Thoracic aorta (tissue), 2 donors: Measurements from ENCODE around the gene FAM83D. TPM values are rescaled to one million over a fixed set of nuclear protein-coding genes. Genes with fewer than 3 reads are reported as not detected.

Experiments used
- ATAC-seq: fragments of 150-250 bp; one replicate; pipeline ENCODE4 v1.8.0; 2017; ENCODE audit warnings: low read depth; ENCODE audit not compliant: insufficient number of reproducible peaks, low FRiP score
- DNase-seq: peaks from one replicate; pipeline ENCODE4 v3.0.0-alpha.2; 2020; ENCODE audit warnings: low spot score
- H3K27ac ChIP-seq, 2 donors: fragments of 200-600 bp; sonication (generic); 1 replicate in 1 of 2; 2 replicates in 1 of 2; pipeline ENCODE4 v1.5.1; 2016; ENCODE audit warnings: mild to moderate bottlenecking in 2 of 2, moderate library complexity in 2 of 2
- H3K27me3 ChIP-seq: fragments of 200-600 bp; sonication (generic); replicated peaks from 2 replicates; pipeline ENCODE4 v1.6.0; 2016; ENCODE audit warnings: mild to moderate bottlenecking; ENCODE audit not compliant: insufficient read depth
- H3K36me3 ChIP-seq: fragments of 200-600 bp; sonication (generic); one replicate; pipeline ENCODE4 v1.5.1; 2016
- H3K4me1 ChIP-seq, 2 donors: fragments of 200-600 bp; sonication (generic); 1 replicate in 1 of 2; 2 replicates in 1 of 2; pipeline versions ENCODE4 v1.5.1 to v1.6.0; 2016; ENCODE audit warnings: low read depth in 2 of 2, mild to moderate bottlenecking in 1 of 2; ENCODE audit not compliant: control insufficient read depth in 1 of 2
- H3K4me3 ChIP-seq: fragments of 200-600 bp; sonication (generic); 2 replicates; pipeline ENCODE4 v1.5.1; 2016; ENCODE audit warnings: mild to moderate bottlenecking
- H3K9me3 ChIP-seq: fragments of 200-600 bp; sonication (generic); 2 replicates; pipeline ENCODE4 v1.5.1; 2016
- total RNA-seq, 2 donors: library from RNA; depleted of rRNA; stranded (reverse); fragments of >200 nt; gene quantifications; one replicate each; pipeline versions ENCODE4 v1.1.0 to v1.2.3, GENCODE V29; 2016
- TF ChIP-seq, protein P1 (sequence below): fragments of 200-600 bp; sonication (generic); IDR thresholded peaks from one replicate; pipeline ENCODE4 v1.5.1; 2019; ENCODE audit warnings: antibody characterized with exemption

FAM83D gene
- total RNA-seq, 2 donors from 2014 or later, result 5.7 to 6.6 TPM

- Histone ChIP-seq H3K27me3 (no peaks in the 10 kb centered on the region), H3K36me3 (no peaks in the 10 kb centered on the region), H3K4me3 (no peak overlapping the region), H3K9me3 (no peaks in the 10 kb centered on the region), H3K4me1 (no peaks in the 10 kb centered on the region), H3K27ac (no peak overlapping the region)
- ATAC-seq, result no peak
- DNase-seq, result no peak
- TF ChIP-seq, protein P1, sequence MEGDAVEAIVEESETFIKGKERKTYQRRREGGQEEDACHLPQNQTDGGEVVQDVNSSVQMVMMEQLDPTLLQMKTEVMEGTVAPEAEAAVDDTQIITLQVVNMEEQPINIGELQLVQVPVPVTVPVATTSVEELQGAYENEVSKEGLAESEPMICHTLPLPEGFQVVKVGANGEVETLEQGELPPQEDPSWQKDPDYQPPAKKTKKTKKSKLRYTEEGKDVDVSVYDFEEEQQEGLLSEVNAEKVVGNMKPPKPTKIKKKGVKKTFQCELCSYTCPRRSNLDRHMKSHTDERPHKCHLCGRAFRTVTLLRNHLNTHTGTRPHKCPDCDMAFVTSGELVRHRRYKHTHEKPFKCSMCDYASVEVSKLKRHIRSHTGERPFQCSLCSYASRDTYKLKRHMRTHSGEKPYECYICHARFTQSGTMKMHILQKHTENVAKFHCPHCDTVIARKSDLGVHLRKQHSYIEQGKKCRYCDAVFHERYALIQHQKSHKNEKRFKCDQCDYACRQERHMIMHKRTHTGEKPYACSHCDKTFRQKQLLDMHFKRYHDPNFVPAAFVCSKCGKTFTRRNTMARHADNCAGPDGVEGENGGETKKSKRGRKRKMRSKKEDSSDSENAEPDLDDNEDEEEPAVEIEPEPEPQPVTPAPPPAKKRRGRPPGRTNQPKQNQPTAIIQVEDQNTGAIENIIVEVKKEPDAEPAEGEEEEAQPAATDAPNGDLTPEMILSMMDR, result no peak
These were observed 37.2 kb upstream of the FAM83D start for GRCh38 chr20:38889050-38889449.

- H3K36me3 ChIP-seq, result no peaks in the 10 kb centered on the region
- H3K27me3 ChIP-seq, result no peaks in the 10 kb centered on the region
- ATAC-seq, result no peak
- H3K4me1 ChIP-seq, result no peaks in the 10 kb centered on the region
- H3K27ac ChIP-seq, result no peak overlapping the region
- DNase-seq, result no peak
- TF ChIP-seq, protein P1, result no peak
- no peaks in the 10 kb centered on the region for H3K9me3 ChIP-seq
- H3K4me3 ChIP-seq, result no peak overlapping the region
These were observed 36.3 kb upstream of the FAM83D start for GRCh38 chr20:38889792-38890496.

- Histone ChIP-seq H3K27ac (no peak overlapping the region), H3K9me3 (no peaks in the 10 kb centered on the region), H3K4me1 (no peaks in the 10 kb centered on the region), H3K27me3 (no peaks in the 10 kb centered on the region), H3K36me3 (no peaks in the 10 kb centered on the region), H3K4me3 (no peak overlapping the region)
- ATAC-seq (no peak), DNase-seq (no peak)
- TF ChIP-seq, protein P1, result no peak
These were observed 35.8 kb upstream of the FAM83D start for GRCh38 chr20:38890497-38890818.

DNA sequence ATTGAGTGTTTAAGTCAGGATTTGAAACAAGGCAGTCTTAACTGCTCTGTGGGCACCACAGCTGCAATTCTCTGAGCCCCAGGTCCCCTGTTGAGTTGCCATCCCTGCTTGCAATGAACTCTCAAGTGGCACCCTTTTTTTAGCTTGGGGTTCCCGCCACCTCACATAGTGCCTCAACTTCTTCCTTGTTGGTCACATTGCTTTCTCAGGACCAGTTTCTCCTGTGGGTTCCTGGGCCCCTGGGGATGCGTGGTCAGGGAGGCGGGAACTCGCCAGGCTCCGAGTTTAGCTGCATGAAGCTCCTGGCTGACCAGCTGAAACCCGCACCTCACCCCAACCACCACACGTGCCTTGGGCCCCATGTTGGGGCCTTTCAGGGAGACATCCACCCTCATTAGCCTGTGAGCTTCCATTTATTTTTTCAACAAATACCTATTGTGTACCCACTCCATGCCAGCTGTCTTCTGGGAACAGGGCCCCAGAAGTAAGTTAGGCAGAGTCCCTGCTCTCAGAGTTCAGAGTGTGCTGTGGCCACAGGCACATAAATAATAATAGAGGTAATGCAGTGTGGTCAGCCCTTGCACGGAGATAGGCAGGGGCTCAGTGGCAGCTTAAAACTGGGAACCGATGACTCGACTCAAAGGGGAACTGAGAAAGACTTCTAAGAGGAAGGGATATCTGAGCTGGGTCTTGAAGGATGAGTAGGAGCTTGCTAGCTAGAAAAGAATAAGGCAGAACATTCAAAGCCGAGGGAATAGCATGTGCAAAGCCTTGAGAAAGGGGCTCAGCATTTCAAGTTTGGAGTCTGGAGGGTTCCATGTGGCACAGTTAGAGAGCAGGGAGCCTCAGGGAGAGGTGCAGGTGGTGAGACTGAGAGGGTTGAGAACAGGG lies 33.9 kb upstream of the FAM83D start:
- H3K27ac ChIP-seq, result no peak overlapping the region
- no peak for ATAC-seq
- no peaks in the 10 kb centered on the region for H3K9me3 ChIP-seq
- no peak for DNase-seq
- no peak overlapping the region for H3K4me3 ChIP-seq
- no peaks in the 10 kb centered on the region for H3K4me1 ChIP-seq
- no peaks in the 10 kb centered on the region for H3K36me3 ChIP-seq
- TF ChIP-seq, protein P1, result no peak
- no peaks in the 10 kb centered on the region for H3K27me3 ChIP-seq

DNA sequence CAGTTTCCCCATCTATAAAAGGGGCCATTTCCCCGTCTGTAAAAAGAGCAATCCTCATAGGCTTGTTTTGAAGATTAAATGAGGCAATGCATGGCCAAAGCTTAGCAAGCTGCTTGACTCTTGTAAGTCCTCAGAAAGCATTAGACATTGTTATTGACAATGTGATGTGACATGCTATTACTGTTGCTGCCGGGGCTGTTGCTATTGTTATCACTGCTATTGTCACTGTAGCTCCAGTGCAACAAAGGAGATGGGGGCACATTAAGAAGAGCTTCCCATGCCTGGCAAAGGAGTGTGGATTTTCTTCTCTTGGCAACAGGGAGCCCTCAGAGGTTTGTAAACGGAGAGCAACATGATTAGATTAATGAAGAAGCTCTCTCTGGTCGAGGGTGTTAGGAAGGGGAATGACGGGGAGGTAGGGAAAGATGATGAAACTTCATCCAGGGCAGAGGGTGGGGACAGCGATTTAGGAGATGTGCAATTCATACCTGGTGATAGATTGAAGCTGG lies 33.1 kb upstream of the FAM83D start:
- H3K4me1 ChIP-seq, result no peaks in the 10 kb centered on the region
- TF ChIP-seq, protein P1, result no peak
- no peaks in the 10 kb centered on the region for H3K36me3 ChIP-seq
- no peak overlapping the region for H3K4me3 ChIP-seq
- no peaks in the 10 kb centered on the region for H3K9me3 ChIP-seq
- H3K27me3 ChIP-seq, result no peaks in the 10 kb centered on the region
- ATAC-seq (no peak), DNase-seq (no peak)
- no peak overlapping the region for H3K27ac ChIP-seq
